HepG2 (cell line): Measurements from ENCODE around the gene SOX13.

Experiments used
- ARID2 ChIP-seq: sonication (generic); formaldehyde crosslinking; IDR thresholded peaks from 2 replicates; pipeline ENCODE4 v1.8.1; 2022; ENCODE audit warnings: mild to moderate bottlenecking, missing genetic modification reagents, borderline replicate concordance
- CHD4 ChIP-seq: fragments of 200-600 bp; sonication (generic); IDR thresholded peaks from 2 replicates; pipeline ENCODE4 v1.7.0; 2017; ENCODE audit warnings: mild to moderate bottlenecking, low read length, borderline replicate concordance
- FOSL1 ChIP-seq: sonication (generic); formaldehyde crosslinking; IDR thresholded peaks from 2 replicates; pipeline ENCODE4 v1.9.0; 2021; ENCODE audit warnings: missing genetic modification reagents, borderline replicate concordance
- JUND ChIP-seq: sonication (generic); formaldehyde crosslinking; IDR thresholded peaks from 2 replicates; pipeline ENCODE4 v1.8.0; 2022; ENCODE audit warnings: mild to moderate bottlenecking, missing genetic modification reagents
- MTF1 ChIP-seq: sonication (generic); formaldehyde crosslinking; IDR thresholded peaks from 2 replicates; pipeline ENCODE4 v1.5.0; 2020; ENCODE audit warnings: missing genetic modification reagents
- POLR2A ChIP-seq, 2 experiments: IDR thresholded peaks; 2 replicates each; pipeline ENCODE4 v1.6.1; 2011; ENCODE audit warnings: low read depth in 2 of 2, low read length in 2 of 2, mild to moderate bottlenecking in 1 of 2, moderate library complexity in 1 of 2; ENCODE audit not compliant: insufficient read depth in 1 of 2
- RAD21 ChIP-seq: fragments of 450-650 bp; formaldehyde crosslinking; IDR thresholded peaks from 2 replicates; pipeline ENCODE4 v1.5.0; 2020; ENCODE audit warnings: mild to moderate bottlenecking
- ZNF747 ChIP-seq: sonication (generic); formaldehyde crosslinking; IDR thresholded peaks from 2 replicates; pipeline ENCODE4 v1.8.1; 2023; ENCODE audit warnings: missing genetic modification reagents, mild to moderate bottlenecking, borderline replicate concordance

DNA sequence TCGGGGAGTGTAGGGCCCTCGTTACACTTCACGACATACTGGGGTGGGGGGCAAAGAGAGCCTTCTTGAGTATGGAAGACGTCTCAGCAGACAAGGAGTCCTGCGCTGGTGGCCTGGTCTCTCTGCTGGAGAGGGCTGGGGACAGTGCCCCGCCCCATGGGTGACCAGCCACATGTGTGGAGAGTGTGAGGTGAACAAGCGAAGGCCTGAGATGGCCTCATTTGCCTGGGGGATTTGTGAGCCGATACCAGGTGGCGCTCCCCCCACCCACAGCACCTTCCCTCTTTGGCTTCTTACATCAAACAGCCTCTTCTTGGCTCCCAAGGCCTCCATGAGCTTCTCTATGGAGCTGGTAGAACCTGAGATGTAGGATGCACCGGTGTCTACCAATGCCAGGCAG lies 83.0 kb downstream of the SOX13 start:
- TF ChIP-seq ARID2, result no peak
- no peak for TF ChIP-seq CHD4
- no peak for TF ChIP-seq MTF1 (CRISPR knock-in tag)
- TF ChIP-seq RAD21 (CRISPR knock-in tag), result no peak
- no peak for TF ChIP-seq FOSL1 (CRISPR knock-in tag)
- no peak for TF ChIP-seq POLR2A (IDR thresholded peaks at IDR 0.05; ENCODE audit: insufficient read depth in 1 of 2, low read depth in 2 of 2, low read length in 2 of 2)
- TF ChIP-seq ZNF747 (CRISPR knock-in tag), result no peak
- TF ChIP-seq JUND (CRISPR knock-in tag), result no peak
